ENCODE results near the gene ACCSL. TPM values are rescaled to one million over a fixed set of nuclear protein-coding genes. Genes with fewer than 3 reads are reported as not detected.
A peak's percentile ranks its signal among the peaks of the same experiment; 100 is the strongest.

ACCSL gene
- total RNA-seq, 4 donors from 2014 or later, result 0.60 TPM; not detected in 3

- Histone ChIP-seq H3K36me3 (no peaks in the 10 kb centered on the region), H3K4me1 (peaks cover 5% of the 10 kb centered on the region), H3K27ac (no peak overlapping the region), H3K9me3 (no peaks in the 10 kb centered on the region), H3K27me3 (peaks cover 2% of the 10 kb centered on the region), H3K4me3 (no peak overlapping the region)
- 94% methylated on average over 5 of the region's 5 CpGs for WGBS
- no peak for TF ChIP-seq EP300 (IDR thresholded peaks at IDR 0.05)
- TF ChIP-seq CTCF (IDR thresholded peaks at IDR 0.05), result no peak
- no peak for TF ChIP-seq POLR2A (IDR thresholded peaks at IDR 0.05)
- no peak for TF ChIP-seq POLR2AphosphoS5 (IDR thresholded peaks at IDR 0.05)
- DNase-seq (ENCODE audit: low spot score in 2 of 2), result peak in 1 of 2 donors; percentile 50
Measured at GRCh38 chr11:44008088-44008501, 39.7 kb upstream of the ACCSL start.

GRCh38 chr11:44008698-44009097, 39.1 kb upstream of the ACCSL start:
- DNase-seq (ENCODE audit: low spot score in 2 of 2), result peak in 1 of 2 donors; percentile 18
- Histone ChIP-seq H3K9me3 (no peaks in the 10 kb centered on the region), H3K4me3 (no peak overlapping the region), H3K4me1 (peaks cover 5% of the 10 kb centered on the region), H3K36me3 (no peaks in the 10 kb centered on the region), H3K27me3 (peaks cover 2% of the 10 kb centered on the region), H3K27ac (no peak overlapping the region)
- TF ChIP-seq POLR2A (IDR thresholded peaks at IDR 0.05) (no peak), EP300 (IDR thresholded peaks at IDR 0.05) (no peak), POLR2AphosphoS5 (IDR thresholded peaks at IDR 0.05) (no peak), CTCF (IDR thresholded peaks at IDR 0.05) (no peak)
- 95% methylated on average over 3 of the region's 3 CpGs for WGBS

- Histone ChIP-seq H3K4me3 (no peak overlapping the region), H3K9me3 (no peaks in the 10 kb centered on the region), H3K4me1 (no peaks in the 10 kb centered on the region), H3K27ac (no peak overlapping the region), H3K27me3 (peaks cover 1% of the 10 kb centered on the region), H3K36me3 (no peaks in the 10 kb centered on the region)
- peak in 1 of 2 donors; percentile 26 for DNase-seq (ENCODE audit: low spot score in 2 of 2)
- TF ChIP-seq EP300 (IDR thresholded peaks at IDR 0.05) (no peak), CTCF (IDR thresholded peaks at IDR 0.05) (no peak), POLR2AphosphoS5 (IDR thresholded peaks at IDR 0.05) (no peak), POLR2A (IDR thresholded peaks at IDR 0.05) (no peak)
- 87% methylated on average over 4 of the region's 4 CpGs for WGBS
Measured at GRCh38 chr11:44010789-44011251, 37.0 kb upstream of the ACCSL start.

GRCh38 chr11:44011797-44012196, 36.0 kb upstream of the ACCSL start:
- 76% methylated on average over 1 of the region's 1 CpG for WGBS
- H3K36me3 ChIP-seq, result no peaks in the 10 kb centered on the region
- no peak overlapping the region for H3K4me3 ChIP-seq
- no peak for TF ChIP-seq POLR2AphosphoS5 (IDR thresholded peaks at IDR 0.05)
- TF ChIP-seq EP300 (IDR thresholded peaks at IDR 0.05), result no peak
- TF ChIP-seq CTCF (IDR thresholded peaks at IDR 0.05), result no peak
- no peak for TF ChIP-seq POLR2A (IDR thresholded peaks at IDR 0.05)
- no peaks in the 10 kb centered on the region for H3K9me3 ChIP-seq
- peak in 1 of 2 donors; percentile 13 for DNase-seq (ENCODE audit: low spot score in 2 of 2)
- H3K4me1 ChIP-seq, result no peaks in the 10 kb centered on the region
- no peaks in the 10 kb centered on the region for H3K27me3 ChIP-seq
- H3K27ac ChIP-seq, result no peak overlapping the region

GRCh38 chr11:44014968-44015623, 32.7 kb upstream of the ACCSL start:
- 72% methylated on average over 7 of the region's 8 CpGs for WGBS
- H3K27me3 ChIP-seq, result no peaks in the 10 kb centered on the region
- H3K36me3 ChIP-seq, result no peaks in the 10 kb centered on the region
- no peak overlapping the region for H3K4me3 ChIP-seq
- TF ChIP-seq CTCF (IDR thresholded peaks at IDR 0.05) (no peak), EP300 (IDR thresholded peaks at IDR 0.05) (no peak), POLR2A (IDR thresholded peaks at IDR 0.05) (no peak), POLR2AphosphoS5 (IDR thresholded peaks at IDR 0.05) (no peak)
- DNase-seq (ENCODE audit: low spot score in 2 of 2), result peak in 1 of 2 donors; percentile 34
- peaks cover 8% of the 10 kb centered on the region for H3K4me1 ChIP-seq
- no peak overlapping the region for H3K27ac ChIP-seq
- H3K9me3 ChIP-seq, result no peaks in the 10 kb centered on the region

Data from suprapubic skin (tissue), 4 donors.